Ovary (tissue), 3 donors: ENCODE measurements around the gene AK1.

Experiments
- EP300 ChIP-seq: sonication (generic); formaldehyde crosslinking; IDR thresholded peaks from one replicate; pipeline ENCODE4 v1.6.1; 2017; ENCODE audit warnings: antibody characterized with exemption
- POLR2A ChIP-seq: fragments of 450-650 bp; IDR thresholded peaks from one replicate; pipeline ENCODE4 v1.6.1; 2017; ENCODE audit warnings: antibody characterized with exemption, mild to moderate bottlenecking, moderate library complexity
- TF ChIP-seq, protein P1 (sequence below), 3 donors: fragments of 450-650 bp in 2 of 3; fragments of 200-600 bp in 1 of 3; IDR thresholded peaks; one replicate each; pipeline versions ENCODE4 v1.5.1 to v1.8.0; 2016 to 2022; ENCODE audit warnings: antibody characterized with exemption in 3 of 3, mild to moderate bottlenecking in 1 of 3
- donor health status: DM: no; HTN: no; CAD: no.

DNA sequence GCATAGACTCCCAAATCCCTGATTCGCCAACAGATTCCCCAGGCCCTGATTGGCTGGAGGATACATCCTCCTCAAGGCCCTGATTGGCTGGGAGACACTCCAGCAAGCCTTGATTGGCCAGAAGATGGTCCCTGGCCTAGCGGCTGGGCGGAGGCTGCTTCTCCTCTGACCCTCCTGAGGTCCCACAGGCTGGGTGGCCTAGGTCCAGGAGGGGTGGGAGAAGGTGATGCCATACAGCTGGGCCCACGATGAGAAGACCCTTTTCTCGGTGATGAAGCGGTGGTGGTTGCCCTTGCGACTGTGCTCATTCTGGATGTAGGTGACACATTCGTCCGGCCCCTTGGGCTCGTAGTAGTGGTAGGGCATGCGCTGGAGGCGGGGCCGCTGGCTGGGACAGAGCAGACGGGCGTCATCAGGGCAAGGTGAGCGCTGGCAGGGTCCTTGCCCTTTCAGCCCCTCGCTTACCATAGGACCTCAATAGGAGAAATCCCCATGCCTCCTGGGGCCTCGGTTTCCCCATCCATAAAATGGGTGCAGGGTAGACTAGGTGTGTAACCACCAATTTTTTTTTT lies 9.0 kb upstream of the AK1 start:
- TF ChIP-seq, protein P1, sequence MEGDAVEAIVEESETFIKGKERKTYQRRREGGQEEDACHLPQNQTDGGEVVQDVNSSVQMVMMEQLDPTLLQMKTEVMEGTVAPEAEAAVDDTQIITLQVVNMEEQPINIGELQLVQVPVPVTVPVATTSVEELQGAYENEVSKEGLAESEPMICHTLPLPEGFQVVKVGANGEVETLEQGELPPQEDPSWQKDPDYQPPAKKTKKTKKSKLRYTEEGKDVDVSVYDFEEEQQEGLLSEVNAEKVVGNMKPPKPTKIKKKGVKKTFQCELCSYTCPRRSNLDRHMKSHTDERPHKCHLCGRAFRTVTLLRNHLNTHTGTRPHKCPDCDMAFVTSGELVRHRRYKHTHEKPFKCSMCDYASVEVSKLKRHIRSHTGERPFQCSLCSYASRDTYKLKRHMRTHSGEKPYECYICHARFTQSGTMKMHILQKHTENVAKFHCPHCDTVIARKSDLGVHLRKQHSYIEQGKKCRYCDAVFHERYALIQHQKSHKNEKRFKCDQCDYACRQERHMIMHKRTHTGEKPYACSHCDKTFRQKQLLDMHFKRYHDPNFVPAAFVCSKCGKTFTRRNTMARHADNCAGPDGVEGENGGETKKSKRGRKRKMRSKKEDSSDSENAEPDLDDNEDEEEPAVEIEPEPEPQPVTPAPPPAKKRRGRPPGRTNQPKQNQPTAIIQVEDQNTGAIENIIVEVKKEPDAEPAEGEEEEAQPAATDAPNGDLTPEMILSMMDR (IDR thresholded peaks at IDR 0.05), result no peak
- TF ChIP-seq POLR2A (no peak), EP300 (no peak)
